Hepatic stellate cell (primary cell): ENCODE results near the gene G6PC2.

ENCODE experiments used
- DNase-seq: peaks from one replicate; pipeline ENCODE4 v3.0.0; 2011; ENCODE audit warnings: low spot score

The G6PC2 gene

DNA sequence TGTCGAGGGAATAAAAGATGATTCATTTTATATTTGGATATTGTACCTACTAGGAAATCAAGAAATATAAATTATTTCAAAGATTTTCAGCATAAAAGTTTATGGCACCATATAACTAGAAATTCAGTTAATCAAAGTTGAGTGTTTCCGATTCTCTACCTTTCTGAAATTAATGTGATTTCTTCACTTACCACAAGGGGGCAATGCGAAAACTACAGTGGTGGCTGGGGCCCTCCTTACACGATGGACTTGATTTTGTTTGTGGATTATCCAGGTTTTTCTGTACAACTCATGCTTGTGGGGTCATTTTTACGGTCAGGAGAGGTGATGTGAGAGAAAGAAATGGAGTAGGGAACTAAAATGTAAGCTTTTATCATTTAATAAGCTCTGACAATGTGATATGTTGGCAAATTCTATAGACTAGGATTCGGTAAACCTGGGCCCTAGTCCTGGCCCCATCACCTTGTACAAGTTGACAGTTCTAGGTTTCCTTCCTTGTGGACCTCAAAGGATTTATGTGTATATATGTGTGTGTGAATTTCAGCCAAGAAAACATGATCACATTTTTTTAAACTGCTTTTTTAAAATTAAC is 47.6 kb downstream of the G6PC2 start:
- no peak for DNase-seq

DNA sequence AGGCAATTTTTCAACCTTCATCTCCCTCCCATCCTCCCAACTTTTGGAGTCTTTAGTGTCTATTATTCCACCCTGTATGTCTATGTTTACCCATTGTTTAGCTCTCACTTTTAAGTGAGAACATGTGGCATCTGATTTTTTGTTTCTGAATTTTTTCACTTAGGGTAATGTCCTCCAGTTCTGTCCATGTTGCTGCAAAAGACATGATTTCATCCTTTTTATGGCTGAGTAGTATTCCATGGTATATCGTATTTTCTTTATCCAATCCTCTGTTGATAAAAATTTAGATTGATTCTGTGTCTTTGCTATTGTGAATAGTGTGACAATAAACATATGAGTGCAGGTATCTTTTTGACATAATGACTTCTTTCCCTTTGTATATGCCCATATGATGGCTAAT is 48.2 kb downstream of the G6PC2 start:
- DNase-seq, result no peak

DNA sequence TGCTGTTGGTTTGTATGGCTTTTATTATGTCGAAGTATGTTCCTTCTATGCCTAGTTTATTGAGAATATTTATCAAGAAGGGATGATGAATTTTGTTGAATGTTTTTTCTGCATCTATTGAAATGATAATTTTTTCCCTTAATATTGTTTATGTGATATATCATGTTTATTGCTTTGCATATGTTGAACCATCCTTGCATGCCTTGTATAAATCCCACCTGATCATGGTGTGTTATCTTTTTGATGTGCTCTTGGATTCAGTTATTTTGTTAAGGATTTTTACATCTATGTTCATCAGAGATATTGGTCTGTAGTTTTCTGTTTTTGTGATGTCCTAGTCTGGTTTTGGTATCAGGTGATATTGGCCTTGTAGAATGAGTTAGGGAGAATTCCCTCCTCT is 50.8 kb downstream of the G6PC2 start:
- DNase-seq, result no peak

DNA sequence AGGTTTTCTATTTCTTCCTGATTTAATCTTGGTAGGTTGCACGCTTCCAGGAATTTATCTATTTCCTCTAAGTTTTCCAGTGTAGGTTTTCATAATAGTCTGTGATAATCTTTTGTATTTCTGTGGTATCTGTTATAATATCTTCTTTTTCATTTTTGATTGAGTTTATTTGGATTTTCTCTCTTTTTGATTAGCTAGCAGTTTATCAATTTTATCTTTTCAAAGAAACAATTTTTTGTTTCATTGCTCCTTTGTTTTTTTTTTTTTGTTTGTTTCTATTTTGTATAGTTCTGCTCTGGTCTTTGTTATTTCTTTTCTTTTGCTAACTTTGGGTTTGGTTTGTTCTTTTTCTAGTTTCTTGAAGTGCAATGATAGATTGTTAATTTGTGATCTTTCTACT is 51.3 kb downstream of the G6PC2 start:
- DNase-seq, result no peak

DNA sequence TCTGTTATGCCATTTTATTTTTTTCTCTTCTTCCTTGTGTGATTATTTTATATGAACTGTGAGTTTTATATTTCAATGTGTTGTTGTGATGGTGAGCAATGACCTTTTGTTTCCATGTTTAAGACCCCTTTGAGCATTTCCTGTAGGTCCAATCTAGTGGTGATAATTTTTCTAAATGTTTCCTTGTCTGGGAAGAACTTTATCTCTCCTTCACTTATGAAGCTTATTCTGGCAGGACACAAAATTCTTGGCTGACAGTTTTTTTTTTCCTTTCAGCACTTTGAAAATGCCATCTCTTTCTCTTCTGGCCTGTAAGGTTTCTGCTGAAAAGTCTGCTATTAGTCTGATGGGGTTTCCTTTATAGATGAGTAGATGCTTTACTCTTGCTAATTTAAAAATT is 53.2 kb downstream of the G6PC2 start:
- no peak for DNase-seq

DNA sequence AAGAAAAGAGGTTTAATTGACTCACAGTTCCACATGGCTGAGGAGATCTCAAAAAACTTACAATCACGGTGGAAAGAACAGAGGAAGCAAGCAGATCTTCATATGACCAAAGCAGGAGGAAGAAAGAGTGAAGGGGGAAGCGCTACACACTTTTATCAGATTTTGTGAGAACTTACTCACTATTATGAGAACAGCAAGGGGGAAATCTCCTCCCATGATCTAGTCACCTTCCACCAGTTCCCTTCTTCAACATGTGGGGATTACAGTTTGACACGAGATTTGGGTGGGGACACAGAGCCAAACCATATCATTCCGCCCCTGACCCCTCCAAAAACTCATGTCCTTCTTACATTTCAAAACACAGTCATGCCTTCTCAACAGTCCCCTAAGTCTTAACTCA is 54.2 kb downstream of the G6PC2 start:
- no peak for DNase-seq

DNA sequence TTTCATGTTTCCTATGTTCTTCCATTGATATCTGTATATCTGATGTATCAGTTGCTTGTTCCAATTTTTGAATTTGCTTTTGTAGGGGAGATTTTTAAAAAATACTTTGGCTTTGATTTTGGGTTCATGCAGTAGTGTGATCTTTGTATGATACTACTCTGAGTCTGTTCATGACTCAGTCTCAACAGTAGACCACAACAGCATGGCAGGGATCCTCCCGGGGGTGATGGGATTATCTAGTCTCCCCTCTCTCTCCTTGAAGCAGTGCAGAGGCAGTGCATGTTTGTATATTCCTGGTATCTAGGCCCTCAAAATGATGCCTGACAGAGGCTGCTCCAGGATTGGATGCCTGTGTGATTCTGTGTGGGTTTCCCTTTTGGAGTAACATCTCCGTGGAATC is 55.3 kb downstream of the G6PC2 start:
- no peak for DNase-seq
